Parathyroid adenoma (tissue), 2 donors: ENCODE measurements around the gene AGFG2.
"Not testable (repeated sequence)": the region's sequence is repeated elsewhere in the genome, so short reads cannot be mapped to it uniquely, and the experiment has no call there.

ENCODE experiments used
- H2AFZ ChIP-seq: fragments of 300-600 bp; sonication (generic); one replicate; pipeline ENCODE4 v1.7.0; 2017; ENCODE audit warnings: antibody characterized with exemption, mild to moderate bottlenecking
- H3K27ac ChIP-seq: fragments of 300-600 bp; sonication (generic); one replicate; pipeline ENCODE4 v1.7.0; 2017
- H3K27me3 ChIP-seq: fragments of 300-600 bp; sonication (generic); one replicate; pipeline ENCODE4 v1.7.0; 2017; ENCODE audit warnings: low read length; ENCODE audit not compliant: control insufficient read depth, insufficient read depth
- H3K36me3 ChIP-seq: fragments of 300-600 bp; sonication (generic); one replicate; pipeline ENCODE4 v1.7.0; 2017; ENCODE audit warnings: low read length; ENCODE audit not compliant: control insufficient read depth, insufficient read depth
- H3K4me1 ChIP-seq: fragments of 300-600 bp; sonication (generic); one replicate; pipeline ENCODE4 v1.7.0; 2017; ENCODE audit warnings: control low read depth
- H3K4me2 ChIP-seq: fragments of 300-600 bp; sonication (generic); one replicate; pipeline ENCODE4 v1.7.0; 2017; ENCODE audit warnings: low read length
- H3K4me3 ChIP-seq: fragments of 300-600 bp; sonication (generic); one replicate; pipeline ENCODE4 v1.7.0; 2017; ENCODE audit warnings: low read depth, low read length
- H3K79me2 ChIP-seq: fragments of 300-600 bp; sonication (generic); one replicate; pipeline ENCODE4 v1.7.0; 2017; ENCODE audit warnings: control low read depth
- H3K9ac ChIP-seq: fragments of 300-600 bp; sonication (generic); one replicate; pipeline ENCODE4 v1.7.0; 2017; ENCODE audit warnings: mild to moderate bottlenecking
- H3K9me3 ChIP-seq: fragments of 300-600 bp; sonication (generic); one replicate; pipeline ENCODE4 v1.7.0; 2017; ENCODE audit warnings: low read length; ENCODE audit not compliant: control insufficient read depth
- CTCF ChIP-seq: fragments of 300-600 bp; sonication (generic); IDR thresholded peaks from one replicate; pipeline ENCODE4 v1.7.0; 2017; ENCODE audit warnings: antibody characterized with exemption, mild to moderate bottlenecking
- donor health status: primary hyperparathyroidism.

AGFG2 gene

GRCh38 chr7:100492738-100493475 lies 46.1 kb upstream of the AGFG2 start:
- H3K9ac ChIP-seq, result no peak overlapping the region
- H2AFZ ChIP-seq, result peak overlapping the region; percentile 87
- H3K27ac ChIP-seq, result no peak overlapping the region
- H3K4me1 ChIP-seq, result no peaks in the 10 kb centered on the region
- H3K9me3 ChIP-seq, result no peaks in the 10 kb centered on the region
- TF ChIP-seq CTCF, result no peak
- no peaks in the 10 kb centered on the region for H3K27me3 ChIP-seq
- H3K4me3 ChIP-seq, result no peak overlapping the region
- H3K36me3 ChIP-seq, result no peaks in the 10 kb centered on the region
- H3K4me2 ChIP-seq, result peak overlapping the region; percentile 47
- no peaks in the 10 kb centered on the region for H3K79me2 ChIP-seq

- no peaks in the 10 kb centered on the region for H3K27me3 ChIP-seq
- no peak overlapping the region for H3K27ac ChIP-seq
- H3K9me3 ChIP-seq, result no peaks in the 10 kb centered on the region
- H3K36me3 ChIP-seq, result no peaks in the 10 kb centered on the region
- no peak overlapping the region for H3K4me3 ChIP-seq
- no peak overlapping the region for H3K9ac ChIP-seq
- H3K79me2 ChIP-seq, result no peaks in the 10 kb centered on the region
- peak overlapping the region; percentile 87 for H2AFZ ChIP-seq
- H3K4me2 ChIP-seq, result peak overlapping the region; percentile 47
- no peak for TF ChIP-seq CTCF
- no peaks in the 10 kb centered on the region for H3K4me1 ChIP-seq
These were observed 45.3 kb upstream of the AGFG2 start for GRCh38 chr7:100493476-100494264.

- H2AFZ ChIP-seq, result no peak overlapping the region
- H3K9ac ChIP-seq, result no peak overlapping the region
- no peak overlapping the region for H3K4me3 ChIP-seq
- H3K27me3 ChIP-seq, result no peaks in the 10 kb centered on the region
- no peaks in the 10 kb centered on the region for H3K36me3 ChIP-seq
- TF ChIP-seq CTCF, result no peak
- no peak overlapping the region for H3K27ac ChIP-seq
- no peak overlapping the region for H3K4me2 ChIP-seq
- H3K9me3 ChIP-seq, result no peaks in the 10 kb centered on the region
- no peaks in the 10 kb centered on the region for H3K4me1 ChIP-seq
- no peaks in the 10 kb centered on the region for H3K79me2 ChIP-seq
These were observed 42.5 kb upstream of the AGFG2 start for GRCh38 chr7:100496509-100496908.

GRCh38 chr7:100500743-100501142 lies 38.3 kb upstream of the AGFG2 start:
- H3K27me3 ChIP-seq, H3K9me3 ChIP-seq, H2AFZ ChIP-seq, H3K36me3 ChIP-seq, H3K4me2 ChIP-seq, H3K79me2 ChIP-seq, H3K4me3 ChIP-seq, H3K9ac ChIP-seq, H3K27ac ChIP-seq, H3K4me1 ChIP-seq: not testable (repeated sequence)

- H3K9me3 ChIP-seq, H3K36me3 ChIP-seq, H3K27me3 ChIP-seq, H3K9ac ChIP-seq, H3K4me1 ChIP-seq, H3K79me2 ChIP-seq, H3K27ac ChIP-seq, H2AFZ ChIP-seq, H3K4me2 ChIP-seq, H3K4me3 ChIP-seq: not testable (repeated sequence)
These were observed 35.0 kb upstream of the AGFG2 start for GRCh38 chr7:100504031-100504430.
